Stomach (tissue), 9 donors: ENCODE measurements around the gene TMEM59L. TPM values are rescaled to one million over a fixed set of nuclear protein-coding genes. Genes with fewer than 3 reads are reported as not detected.
A peak's percentile ranks its signal among the peaks of the same experiment; 100 is the strongest.

ENCODE experiments used
- DNase-seq, 2 donors: peaks; one replicate each; pipeline versions ENCODE4 v3.0.0 to v3.0.0-alpha.2; 2013 to 2019
- H3K27ac ChIP-seq, 5 donors: fragments of 200-600 bp in 4 of 5; sonication (generic) in 4 of 5; one replicate each; pipeline ENCODE4 v1.5.1; 2013 to 2019; ENCODE audit warnings: mild to moderate bottlenecking in 1 of 5, moderate library complexity in 1 of 5
- H3K27me3 ChIP-seq, 3 donors: fragments of 200-600 bp; sonication (generic); one replicate each; pipeline ENCODE4 v1.5.1; 2017 to 2019; ENCODE audit warnings: mixed run types in 1 of 3
- H3K36me3 ChIP-seq, 4 donors: fragments of 200-600 bp; sonication (generic); 1 replicate in 3 of 4; 2 replicates in 1 of 4; pipeline ENCODE4 v1.5.1; 2016 to 2019
- H3K4me1 ChIP-seq, 4 donors: fragments of 200-600 bp; sonication (generic); one replicate each; pipeline ENCODE4 v1.5.1; 2016 to 2019
- H3K4me3 ChIP-seq, 4 donors: fragments of 200-600 bp; sonication (generic) in 3 of 4; one replicate each; pipeline ENCODE4 v1.5.1; 2016 to 2019; ENCODE audit warnings: mild to moderate bottlenecking in 1 of 4
- H3K9me3 ChIP-seq, 4 donors: fragments of 200-600 bp; sonication (generic); one replicate each; pipeline ENCODE4 v1.5.1; 2016 to 2019
- EP300 ChIP-seq: sonication (generic); formaldehyde crosslinking; IDR thresholded peaks from one replicate; pipeline ENCODE4 v1.6.1; 2017; ENCODE audit warnings: antibody characterized with exemption
- POLR2A ChIP-seq, 4 donors: fragments of 450-650 bp; IDR thresholded peaks; one replicate each; pipeline ENCODE4 v1.6.1; 2016; ENCODE audit warnings: antibody characterized with exemption in 4 of 4, control low read depth in 2 of 4, mild to moderate bottlenecking in 1 of 4, moderate library complexity in 1 of 4
- POLR2AphosphoS5 ChIP-seq, 3 donors: sonication (generic); formaldehyde crosslinking; IDR thresholded peaks; one replicate each; pipeline ENCODE4 v1.6.1; 2016; ENCODE audit warnings: antibody characterized with exemption in 3 of 3
- WGBS, 5 donors: extraction: QIAGEN DNeasy Blood & Tissue Kit in 3 of 5; methylation state at CpG; one replicate each; pipeline versions ENCODE4 v1.1.5 to v1.1.7; 2013 to 2018; 5-methylcytosine and 5-hydroxymethylcytosine counted together
- intact Hi-C: fragments of 100-400 bp; cut with DNase I; formaldehyde crosslinking; loops from one replicate; pipeline ENCODE4 v1.15.1; 2023; ENCODE audit warnings: low total_unique reads
- polyA plus RNA-seq, 3 donors: library from polyadenylated mRNA; stranded (reverse); fragments of 200-250 nt; gene quantifications; one replicate each; pipeline ENCODE4 v1.2.3, GENCODE V29; 2013
- total RNA-seq, 5 donors: library from RNA; depleted of rRNA; stranded (reverse); fragments of >200 nt; gene quantifications; one replicate each; pipeline versions ENCODE4 v1.1.0 to v1.2.3, GENCODE V29; 2014 to 2016
- TF ChIP-seq, protein P1 (sequence below), 7 experiments: fragments of 450-650 bp in 4 of 7; fragments of 200-600 bp in 3 of 7; sonication (generic) in 3 of 7; IDR thresholded peaks; one replicate each; pipeline ENCODE4 v1.5.1; 2016 to 2019; ENCODE audit warnings: antibody characterized with exemption in 7 of 7, control low read depth in 2 of 7, mild to moderate bottlenecking in 1 of 7
- donor health status: healthy with polysubstance abuse.
- donor health status: Bipolar disorder and iron deficiency.
- donor health status: healthy.

TMEM59L gene
- total and polyA plus RNA-seq, 8 donors: 0.25 to 4.7 (median 2.8) TPM; not detected in 4

DNA sequence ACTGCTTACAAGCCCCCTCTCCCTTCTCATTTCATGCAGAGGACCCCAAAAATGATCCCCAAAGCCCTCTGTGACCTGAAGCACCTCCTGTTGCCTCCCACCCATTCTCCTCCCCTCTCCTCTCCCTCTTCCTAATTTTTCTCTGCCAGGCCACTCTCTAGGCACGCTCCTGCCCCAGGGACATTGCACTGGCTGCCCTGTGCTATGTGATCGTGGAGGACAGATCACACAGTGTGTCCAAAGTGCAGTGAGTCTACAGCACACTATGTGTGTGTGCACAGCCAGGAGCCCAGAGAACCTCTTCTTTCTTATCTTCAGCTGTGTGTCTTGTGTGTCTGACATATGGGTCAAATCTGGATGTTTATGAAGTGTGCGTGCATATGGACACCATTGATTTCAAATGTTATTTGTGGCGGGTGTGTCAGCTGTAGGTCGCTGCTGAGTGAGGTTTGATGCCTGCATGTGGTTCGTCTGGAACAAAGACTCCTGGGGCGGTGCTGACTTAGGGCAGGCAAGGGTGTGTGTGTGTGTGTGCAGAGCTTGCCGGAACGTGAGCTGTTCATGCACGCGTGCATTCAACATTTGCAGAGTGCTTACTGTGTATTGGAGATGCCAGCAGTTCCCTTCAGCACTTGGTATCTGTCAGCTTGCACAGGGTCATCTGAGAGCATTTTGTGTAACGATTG, 22.1 kb downstream of the TMEM59L start:
- WGBS, 5 donors: 26 to 49% (median 31%) methylated on average over 11 to 12 of the region's 12 CpGs
- no peak overlapping the region for H3K27ac ChIP-seq

DNA sequence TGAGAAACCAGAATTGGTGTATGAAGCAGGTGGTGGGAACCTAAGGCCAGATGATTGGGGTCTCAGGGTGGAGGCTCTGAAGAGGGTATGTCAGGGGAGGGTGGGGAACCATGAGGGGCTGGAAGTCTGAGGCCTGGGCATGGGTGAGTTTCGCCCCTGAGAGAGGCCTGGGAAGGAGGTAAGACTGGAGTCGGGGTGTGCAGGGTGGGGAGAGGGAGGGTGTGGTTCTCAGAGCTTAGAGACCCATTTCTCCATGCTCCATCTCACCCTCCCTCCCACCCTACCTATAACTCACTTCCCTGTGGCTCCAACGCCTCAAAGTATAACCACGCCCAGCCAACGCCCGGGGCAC, 23.1 kb downstream of the TMEM59L start:
- Histone ChIP-seq H3K27ac (peak overlapping the region in 3 of 5 donors; percentile 90 to 93 (median 92)), H3K36me3 (peaks cover 0 to 3% (median 0%) of the 10 kb centered on the region in 4 donors), H3K27me3 (no peaks in the 10 kb centered on the region), H3K4me3 (peak overlapping the region; percentile 82 to 92 (median 88)), H3K4me1 (peaks cover 24 to 50% (median 40%) of the 10 kb centered on the region in 4 donors), H3K9me3 (no peaks in the 10 kb centered on the region)
- TF ChIP-seq POLR2A (IDR thresholded peaks at IDR 0.05) (no peak), EP300 (no peak), POLR2AphosphoS5 (IDR thresholded peaks at IDR 0.05) (no peak)
- TF ChIP-seq, protein P1, sequence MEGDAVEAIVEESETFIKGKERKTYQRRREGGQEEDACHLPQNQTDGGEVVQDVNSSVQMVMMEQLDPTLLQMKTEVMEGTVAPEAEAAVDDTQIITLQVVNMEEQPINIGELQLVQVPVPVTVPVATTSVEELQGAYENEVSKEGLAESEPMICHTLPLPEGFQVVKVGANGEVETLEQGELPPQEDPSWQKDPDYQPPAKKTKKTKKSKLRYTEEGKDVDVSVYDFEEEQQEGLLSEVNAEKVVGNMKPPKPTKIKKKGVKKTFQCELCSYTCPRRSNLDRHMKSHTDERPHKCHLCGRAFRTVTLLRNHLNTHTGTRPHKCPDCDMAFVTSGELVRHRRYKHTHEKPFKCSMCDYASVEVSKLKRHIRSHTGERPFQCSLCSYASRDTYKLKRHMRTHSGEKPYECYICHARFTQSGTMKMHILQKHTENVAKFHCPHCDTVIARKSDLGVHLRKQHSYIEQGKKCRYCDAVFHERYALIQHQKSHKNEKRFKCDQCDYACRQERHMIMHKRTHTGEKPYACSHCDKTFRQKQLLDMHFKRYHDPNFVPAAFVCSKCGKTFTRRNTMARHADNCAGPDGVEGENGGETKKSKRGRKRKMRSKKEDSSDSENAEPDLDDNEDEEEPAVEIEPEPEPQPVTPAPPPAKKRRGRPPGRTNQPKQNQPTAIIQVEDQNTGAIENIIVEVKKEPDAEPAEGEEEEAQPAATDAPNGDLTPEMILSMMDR (IDR thresholded peaks at IDR 0.05): no peak
- intact Hi-C loops: no loop called here
- 11 to 19% (median 17%) methylated on average over 6 of the region's 6 CpGs for WGBS, 5 donors
- no peak for DNase-seq

More for the DNA sequence above, 22.1 kb downstream of the TMEM59L start:
- no peaks in the 10 kb centered on the region for H3K36me3 ChIP-seq
- intact Hi-C loops: no loop called here
- peak in 1 of 2 donors; percentile 74 for DNase-seq
- H3K4me3 ChIP-seq: no peak overlapping the region
- H3K27me3 ChIP-seq: no peaks in the 10 kb centered on the region
- H3K4me1 ChIP-seq: peaks cover 24 to 48% (median 38%) of the 10 kb centered on the region in 4 donors
- TF ChIP-seq POLR2AphosphoS5 (IDR thresholded peaks at IDR 0.05): no peak
- no peak for TF ChIP-seq POLR2A (IDR thresholded peaks at IDR 0.05)
- no peak for TF ChIP-seq EP300
- TF ChIP-seq, protein P1 (IDR thresholded peaks at IDR 0.05): no peak
- no peaks in the 10 kb centered on the region for H3K9me3 ChIP-seq

DNA sequence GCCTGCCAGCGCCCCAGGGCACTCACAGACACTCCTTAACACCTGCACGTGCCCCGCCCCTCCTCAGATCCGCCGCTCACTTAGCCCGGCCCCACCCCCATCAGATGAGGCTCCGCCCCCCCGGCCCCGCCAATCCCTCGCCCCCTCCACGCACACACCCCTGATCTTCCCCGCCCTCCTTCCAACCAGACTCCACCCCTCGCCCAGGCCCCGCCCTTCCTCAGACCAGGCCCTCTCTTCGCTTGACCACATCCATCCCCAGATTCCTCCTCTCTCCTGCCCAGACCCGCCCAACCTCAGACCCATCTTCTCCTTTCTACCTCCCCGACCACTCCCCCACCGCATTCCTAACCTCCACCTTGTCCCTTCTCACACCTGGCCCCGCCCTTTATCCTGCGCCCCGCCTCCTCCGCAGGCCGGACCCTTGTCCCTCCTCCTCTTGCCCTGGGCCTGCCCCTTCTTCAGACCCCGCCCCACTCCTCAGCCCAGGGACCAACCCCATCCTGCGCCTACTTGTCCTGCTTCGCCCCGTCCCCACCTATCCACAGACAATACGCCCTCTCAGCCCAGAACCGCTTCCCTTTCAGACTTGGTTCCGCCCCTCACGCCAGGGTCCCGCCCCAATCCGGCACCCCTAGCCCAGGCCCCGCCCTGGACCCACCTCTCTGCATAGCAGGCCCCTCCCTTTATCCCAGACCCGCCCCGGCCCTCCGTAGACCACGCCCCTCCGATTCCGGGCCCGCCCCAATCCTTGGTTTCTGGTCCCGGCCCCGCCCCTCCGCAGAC, 23.7 kb downstream of the TMEM59L start:
- no peaks in the 10 kb centered on the region for H3K27me3 ChIP-seq
- WGBS, 5 donors: 1 to 2% (median 1%) methylated on average over 38 to 44 of the region's 44 CpGs
- H3K27ac ChIP-seq: peak overlapping the region; percentile 73 to 93 (median 90)
- DNase-seq: peak; percentile 97 to 99
- intact Hi-C loops: no loop called here
- peak overlapping the region; percentile 82 to 92 (median 88) for H3K4me3 ChIP-seq
- H3K4me1 ChIP-seq: peaks cover 24 to 50% (median 40%) of the 10 kb centered on the region in 4 donors
- peaks cover 0 to 3% (median 0%) of the 10 kb centered on the region in 4 donors for H3K36me3 ChIP-seq
- TF ChIP-seq POLR2AphosphoS5 (IDR thresholded peaks at IDR 0.05) (no peak), POLR2A (IDR thresholded peaks at IDR 0.05) (no peak), EP300 (no peak)
- TF ChIP-seq, protein P1 (IDR thresholded peaks at IDR 0.05): no peak
- H3K9me3 ChIP-seq: no peaks in the 10 kb centered on the region

DNA sequence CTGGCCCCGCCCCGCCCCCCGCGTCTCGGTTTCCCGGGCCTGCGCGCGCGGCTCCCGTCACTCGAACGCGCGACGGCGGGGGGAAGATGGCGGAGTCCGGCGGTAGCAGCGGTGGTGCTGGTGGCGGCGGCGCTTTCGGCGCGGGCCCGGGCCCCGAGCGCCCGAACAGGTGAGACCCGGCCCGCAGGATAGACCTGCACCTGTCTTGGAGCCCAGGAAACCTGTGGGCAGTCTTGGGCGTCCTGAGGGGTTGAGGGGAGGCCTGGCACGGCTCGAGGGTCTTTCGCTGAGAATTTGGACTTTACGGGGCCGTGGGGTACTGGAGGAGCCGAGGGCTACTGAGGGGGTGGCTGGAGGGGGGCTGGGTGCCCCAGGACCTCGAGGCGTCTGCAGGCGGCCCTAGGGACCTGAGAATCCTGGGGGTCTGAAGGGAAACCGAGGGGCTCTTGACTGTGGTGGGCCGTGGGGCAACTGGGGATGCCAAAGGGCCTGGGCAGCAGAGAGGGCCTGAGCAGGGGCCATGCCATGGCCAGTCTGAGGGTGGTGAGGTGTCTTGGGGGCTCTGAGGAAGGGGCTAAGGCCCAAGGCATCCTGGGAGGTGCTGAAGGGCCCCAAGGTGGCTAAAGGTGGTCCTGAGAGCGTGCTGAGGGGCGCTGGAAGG, 24.4 kb downstream of the TMEM59L start, which contains the start of gene KLHL26:
KLHL26 (plus strand) TSS at position 60 of the 661 bp plus-strand sequence; CDS start at position 87, 27 bp downstream.
- peaks cover 0 to 3% (median 0%) of the 10 kb centered on the region in 4 donors for H3K36me3 ChIP-seq
- H3K27ac ChIP-seq: peak within 1 kb of the TSS; percentile 86 to 94 (median 92)
- H3K27me3 ChIP-seq: no peaks in the 10 kb centered on the region
- no peaks in the 10 kb centered on the region for H3K9me3 ChIP-seq
- intact Hi-C loops: no loop called here
- H3K4me3 ChIP-seq: peak within 1 kb of the TSS; percentile 82 to 92 (median 88)
- DNase-seq: no peak
- 3 to 19% (median 3%) methylated on average over 7 to 47 of the region's 47 CpGs for WGBS, 5 donors
- peaks cover 24 to 50% (median 40%) of the 10 kb centered on the region in 4 donors for H3K4me1 ChIP-seq
- TF ChIP-seq POLR2A (IDR thresholded peaks at IDR 0.05): peak in 1 of 4 donors; percentile 30
- peak; percentile 69 to 82 (median 73) for TF ChIP-seq POLR2AphosphoS5 (IDR thresholded peaks at IDR 0.05)
- TF ChIP-seq, protein P1 (IDR thresholded peaks at IDR 0.05): no peak
